Body of pancreas (tissue), 4 donors: ENCODE results near the gene VSTM4. TPM values are rescaled to one million over a fixed set of nuclear protein-coding genes. Genes with fewer than 3 reads are reported as not detected.

ENCODE experiments used
- ATAC-seq: fragments of 150-250 bp; one replicate; pipeline ENCODE4 v1.9.1; 2016
- DNase-seq, 4 donors: peaks; one replicate each; pipeline ENCODE4 v3.0.0-alpha.2; 2019
- H3K27ac ChIP-seq, 4 donors: fragments of 200-600 bp; sonication (generic); 1 replicate in 3 of 4; 2 replicates in 1 of 4; pipeline versions ENCODE4 v1.5.1 to v1.6.1; 2016 to 2019; ENCODE audit warnings: mild to moderate bottlenecking in 1 of 4, mixed read lengths in 1 of 4, moderate library complexity in 1 of 4
- H3K27me3 ChIP-seq, 2 donors: fragments of 200-600 bp; sonication (generic); one replicate each; pipeline ENCODE4 v1.6.0; 2016; ENCODE audit warnings: mild to moderate bottlenecking in 1 of 2
- H3K36me3 ChIP-seq, 2 donors: fragments of 200-600 bp; sonication (generic); replicated peaks in 1 of 2; 2 replicates each; pipeline ENCODE4 v1.5.1; 2016; ENCODE audit warnings: low read depth in 2 of 2; ENCODE audit not compliant: insufficient read depth in 1 of 2
- H3K4me1 ChIP-seq: fragments of 200-600 bp; sonication (generic); one replicate; pipeline ENCODE4 v1.6.0; 2016
- H3K4me3 ChIP-seq, 2 donors: fragments of 200-600 bp; sonication (generic); 1 replicate in 1 of 2; 2 replicates in 1 of 2; pipeline ENCODE4 v1.5.1; 2016 to 2019
- H3K9me3 ChIP-seq, 3 donors: fragments of 200-600 bp; sonication (generic); 1 replicate in 2 of 3; 2 replicates in 1 of 3; pipeline ENCODE4 v1.5.1; 2016
- POLR2A ChIP-seq, 3 donors: fragments of 450-650 bp; IDR thresholded peaks; one replicate each; pipeline ENCODE4 v1.6.1; 2016; ENCODE audit warnings: antibody characterized with exemption in 3 of 3, mild to moderate bottlenecking in 2 of 3
- WGBS, 2 donors: methylation state at CpG; one replicate each; pipeline ENCODE4 v1.1.5; 2017; 5-methylcytosine and 5-hydroxymethylcytosine counted together
- intact Hi-C: fragments of 100-400 bp; cut with DNase I; formaldehyde crosslinking; loops from one replicate; pipeline ENCODE4 v1.15.1; 2023
- total RNA-seq, 2 donors: library from RNA; depleted of rRNA; stranded (reverse); fragments of >200 nt; gene quantifications; one replicate each; pipeline ENCODE4 v1.1.0, GENCODE V29; 2016
- TF ChIP-seq, protein P1 (sequence below), 7 experiments: fragments of 450-650 bp in 4 of 7; fragments of 200-600 bp in 3 of 7; sonication (generic) in 3 of 7; IDR thresholded peaks; one replicate each; pipeline ENCODE4 v1.5.1; 2016 to 2019; ENCODE audit warnings: antibody characterized with exemption in 7 of 7

The VSTM4 gene
- total RNA-seq, 2 donors from 2014 or later, result 3.4 to 5.6 TPM

DNA sequence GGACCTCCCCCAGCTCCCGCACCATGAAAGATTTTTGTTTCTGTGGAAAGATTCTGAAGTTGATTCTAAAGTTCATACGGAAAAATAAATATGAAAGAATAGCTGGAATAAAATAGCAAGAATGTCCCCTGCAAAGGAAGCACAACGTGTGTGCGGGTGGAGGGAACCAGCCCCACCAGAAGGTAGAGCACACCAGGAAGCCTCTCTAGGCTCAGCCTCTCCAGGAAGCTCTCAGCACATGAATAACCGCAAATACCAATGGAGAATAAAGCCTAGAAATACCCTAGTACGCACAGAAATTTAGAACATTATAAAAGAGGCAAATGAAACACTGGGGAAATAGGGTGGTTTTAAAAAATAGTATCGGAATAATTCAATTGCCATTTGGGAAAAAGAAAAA lies 43.1 kb upstream of the VSTM4 start:
- Histone ChIP-seq H3K27me3 (peaks cover 0 to 4% of the 10 kb centered on the region in 2 donors), H3K9me3 (no peaks in the 10 kb centered on the region), H3K27ac (no peak overlapping the region), H3K4me1 (no peaks in the 10 kb centered on the region), H3K36me3 (no peaks in the 10 kb centered on the region), H3K4me3 (no peak overlapping the region)
- no peak for ATAC-seq
- 48 to 63% methylated on average over 7 of the region's 7 CpGs for WGBS, 2 donors
- intact Hi-C loops, result no loop called here
- DNase-seq, result no peak
- no peak for TF ChIP-seq POLR2A (IDR thresholded peaks at IDR 0.05)
- TF ChIP-seq, protein P1, sequence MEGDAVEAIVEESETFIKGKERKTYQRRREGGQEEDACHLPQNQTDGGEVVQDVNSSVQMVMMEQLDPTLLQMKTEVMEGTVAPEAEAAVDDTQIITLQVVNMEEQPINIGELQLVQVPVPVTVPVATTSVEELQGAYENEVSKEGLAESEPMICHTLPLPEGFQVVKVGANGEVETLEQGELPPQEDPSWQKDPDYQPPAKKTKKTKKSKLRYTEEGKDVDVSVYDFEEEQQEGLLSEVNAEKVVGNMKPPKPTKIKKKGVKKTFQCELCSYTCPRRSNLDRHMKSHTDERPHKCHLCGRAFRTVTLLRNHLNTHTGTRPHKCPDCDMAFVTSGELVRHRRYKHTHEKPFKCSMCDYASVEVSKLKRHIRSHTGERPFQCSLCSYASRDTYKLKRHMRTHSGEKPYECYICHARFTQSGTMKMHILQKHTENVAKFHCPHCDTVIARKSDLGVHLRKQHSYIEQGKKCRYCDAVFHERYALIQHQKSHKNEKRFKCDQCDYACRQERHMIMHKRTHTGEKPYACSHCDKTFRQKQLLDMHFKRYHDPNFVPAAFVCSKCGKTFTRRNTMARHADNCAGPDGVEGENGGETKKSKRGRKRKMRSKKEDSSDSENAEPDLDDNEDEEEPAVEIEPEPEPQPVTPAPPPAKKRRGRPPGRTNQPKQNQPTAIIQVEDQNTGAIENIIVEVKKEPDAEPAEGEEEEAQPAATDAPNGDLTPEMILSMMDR (IDR thresholded peaks at IDR 0.05), result no peak

- intact Hi-C loops, result no loop called here
- TF ChIP-seq, protein P1 (IDR thresholded peaks at IDR 0.05), result no peak
- TF ChIP-seq POLR2A (IDR thresholded peaks at IDR 0.05), result no peak
- no peak for ATAC-seq
- DNase-seq, result no peak
- 62 to 82% methylated on average over 3 of the region's 3 CpGs for WGBS, 2 donors
- no peak overlapping the region for H3K4me3 ChIP-seq
- H3K27me3 ChIP-seq, result peaks cover 0 to 4% of the 10 kb centered on the region in 2 donors
- H3K9me3 ChIP-seq, result no peaks in the 10 kb centered on the region
- H3K4me1 ChIP-seq, result no peaks in the 10 kb centered on the region
- H3K27ac ChIP-seq, result no peak overlapping the region
- no peaks in the 10 kb centered on the region for H3K36me3 ChIP-seq
Observed at GRCh38 chr10:49157229-49157628, 41.9 kb upstream of the VSTM4 start.

DNA sequence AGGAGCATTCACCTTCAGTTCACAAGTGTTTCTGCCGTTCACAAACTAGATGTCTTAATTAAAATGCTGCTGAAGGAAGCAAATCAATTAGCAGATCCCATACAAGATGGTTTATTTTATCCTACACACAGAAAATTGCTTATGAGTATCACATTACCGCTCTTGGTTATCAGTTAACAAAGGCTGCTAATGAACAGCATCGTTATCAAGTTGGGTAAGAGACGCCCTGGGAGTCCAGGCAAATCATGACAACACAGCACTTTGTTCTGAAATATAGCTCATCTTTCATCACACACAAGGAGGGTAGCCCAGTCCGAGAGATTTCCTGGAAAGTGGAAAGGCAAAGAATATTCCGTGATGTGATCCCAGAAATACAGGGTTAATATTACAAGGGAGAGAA lies 39.3 kb upstream of the VSTM4 start:
- H3K4me1 ChIP-seq, result no peaks in the 10 kb centered on the region
- H3K9me3 ChIP-seq, result no peaks in the 10 kb centered on the region
- TF ChIP-seq, protein P1 (IDR thresholded peaks at IDR 0.05), result no peak
- TF ChIP-seq POLR2A (IDR thresholded peaks at IDR 0.05), result no peak
- H3K36me3 ChIP-seq, result no peaks in the 10 kb centered on the region
- DNase-seq (no peak), ATAC-seq (no peak)
- intact Hi-C loops, result no loop called here
- H3K27ac ChIP-seq, result no peak overlapping the region
- peaks cover 0 to 4% of the 10 kb centered on the region in 2 donors for H3K27me3 ChIP-seq
- WGBS, 2 donors, result 67 to 70% methylated on average over 6 of the region's 6 CpGs
- H3K4me3 ChIP-seq, result no peak overlapping the region

- no peaks in the 10 kb centered on the region for H3K4me1 ChIP-seq
- ATAC-seq, result no peak
- DNase-seq, result no peak
- no peaks in the 10 kb centered on the region for H3K36me3 ChIP-seq
- no peak for TF ChIP-seq POLR2A (IDR thresholded peaks at IDR 0.05)
- TF ChIP-seq, protein P1 (IDR thresholded peaks at IDR 0.05), result no peak
- H3K9me3 ChIP-seq, result no peaks in the 10 kb centered on the region
- intact Hi-C loops, result no loop called here
- peaks cover 0 to 4% of the 10 kb centered on the region in 2 donors for H3K27me3 ChIP-seq
- WGBS, 2 donors, result 74 to 100% methylated on average over 1 of the region's 1 CpG
- no peak overlapping the region for H3K4me3 ChIP-seq
- H3K27ac ChIP-seq, result no peak overlapping the region
Observed at GRCh38 chr10:49153971-49154370, 38.6 kb upstream of the VSTM4 start.

- intact Hi-C loops, result no loop called here
- peaks cover 0 to 4% of the 10 kb centered on the region in 2 donors for H3K27me3 ChIP-seq
- 40 to 71% methylated on average over 4 of the region's 4 CpGs for WGBS, 2 donors
- H3K4me1 ChIP-seq, result no peaks in the 10 kb centered on the region
- no peak for ATAC-seq
- TF ChIP-seq, protein P1 (IDR thresholded peaks at IDR 0.05), result no peak
- no peak for TF ChIP-seq POLR2A (IDR thresholded peaks at IDR 0.05)
- DNase-seq, result no peak
- no peak overlapping the region for H3K4me3 ChIP-seq
- H3K27ac ChIP-seq, result no peak overlapping the region
- no peaks in the 10 kb centered on the region for H3K9me3 ChIP-seq
- no peaks in the 10 kb centered on the region for H3K36me3 ChIP-seq
Observed at GRCh38 chr10:49153115-49153514, 37.8 kb upstream of the VSTM4 start.
